HuH-7.5 (cell line): Measurements from ENCODE around the gene SLC47A2.

Experiments
- DNase-seq: peaks from one replicate; pipeline ENCODE4 v3.0.0; 2011; ENCODE audit warnings: low spot score

Gene SLC47A2

DNA sequence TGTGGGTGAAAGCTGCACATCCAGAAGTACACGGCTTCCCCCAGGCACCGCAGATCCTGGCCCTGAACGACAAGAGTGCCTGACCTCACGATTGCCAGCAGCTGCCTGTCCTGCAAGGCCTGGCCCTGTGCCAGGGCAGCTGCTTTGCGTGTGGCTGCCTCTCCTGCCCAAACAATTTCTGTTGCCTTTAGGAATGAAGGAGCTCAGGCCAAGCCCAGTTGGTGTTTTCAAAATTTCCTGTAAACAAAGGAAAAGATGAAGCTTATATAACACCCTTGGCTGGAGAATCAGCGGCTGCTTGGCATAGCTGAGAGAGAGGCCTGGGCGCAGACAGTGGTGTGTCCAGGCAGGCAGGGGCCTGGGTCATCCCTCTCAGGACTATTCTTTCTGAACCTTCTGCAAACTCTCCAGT lies 11.7 kb upstream of the SLC47A2 start:
- DNase-seq = peak; percentile 75

DNA sequence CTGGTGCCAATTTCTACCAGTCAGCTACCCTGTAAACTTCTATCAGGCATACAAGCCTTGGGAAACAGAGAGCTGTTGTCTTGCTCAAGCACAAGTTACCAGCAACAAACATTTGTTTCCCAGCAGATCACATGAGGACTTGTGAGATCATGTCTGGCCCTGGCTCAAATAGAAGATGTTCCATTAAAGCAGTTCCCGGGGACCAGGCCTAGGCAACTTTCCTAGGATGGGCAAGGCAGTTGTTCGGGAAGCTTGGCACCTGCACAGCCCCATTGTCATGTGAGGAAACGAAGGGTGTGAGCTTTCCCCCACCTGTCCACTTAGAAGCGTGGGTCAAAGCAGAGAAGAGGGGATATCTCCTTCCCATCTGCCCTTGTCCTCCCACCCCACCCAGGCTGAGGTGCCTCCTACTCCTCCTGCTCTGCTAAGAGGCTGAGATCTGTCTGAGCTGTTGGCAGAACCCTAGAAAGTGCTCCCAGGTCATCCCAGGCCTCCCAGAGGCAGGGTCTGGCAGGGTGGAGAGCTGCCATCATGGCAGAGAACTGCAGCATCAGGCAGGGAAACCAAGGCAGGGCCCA lies 11.2 kb upstream of the SLC47A2 start:
- no peak for DNase-seq

- DNase-seq = no peak
These were observed 10.4 kb upstream of the SLC47A2 start for GRCh38 chr17:19726631-19727376.

DNA sequence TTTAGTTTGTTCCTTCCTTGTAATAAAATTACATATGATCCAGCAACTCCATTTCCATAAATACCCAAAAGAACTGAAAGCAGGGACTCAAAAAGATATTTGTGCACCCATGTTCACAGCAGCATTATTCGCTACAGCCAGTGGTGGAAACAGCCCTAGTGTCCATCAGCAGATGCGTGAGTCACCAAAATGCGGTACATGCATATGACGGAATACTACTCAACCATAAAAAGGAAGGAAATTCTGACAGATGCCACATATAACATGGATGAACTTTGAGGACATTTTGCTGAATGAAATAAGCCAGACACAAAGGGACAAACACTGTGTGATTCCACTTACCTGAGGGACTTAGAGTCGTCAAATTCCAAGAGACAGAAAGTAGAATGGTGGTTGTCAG lies 9.1 kb upstream of the SLC47A2 start:
- DNase-seq = no peak

- DNase-seq = no peak
These were observed 8.4 kb upstream of the SLC47A2 start for GRCh38 chr17:19724501-19725420.

- DNase-seq = no peak
These were observed 7.6 kb upstream of the SLC47A2 start for GRCh38 chr17:19723964-19724363.

GRCh38 chr17:19720631-19721426 lies 4.4 kb upstream of the SLC47A2 start:
- peak; percentile 71 for DNase-seq

- DNase-seq = no peak
These were observed 3.8 kb upstream of the SLC47A2 start for GRCh38 chr17:19720210-19720475.

DNA sequence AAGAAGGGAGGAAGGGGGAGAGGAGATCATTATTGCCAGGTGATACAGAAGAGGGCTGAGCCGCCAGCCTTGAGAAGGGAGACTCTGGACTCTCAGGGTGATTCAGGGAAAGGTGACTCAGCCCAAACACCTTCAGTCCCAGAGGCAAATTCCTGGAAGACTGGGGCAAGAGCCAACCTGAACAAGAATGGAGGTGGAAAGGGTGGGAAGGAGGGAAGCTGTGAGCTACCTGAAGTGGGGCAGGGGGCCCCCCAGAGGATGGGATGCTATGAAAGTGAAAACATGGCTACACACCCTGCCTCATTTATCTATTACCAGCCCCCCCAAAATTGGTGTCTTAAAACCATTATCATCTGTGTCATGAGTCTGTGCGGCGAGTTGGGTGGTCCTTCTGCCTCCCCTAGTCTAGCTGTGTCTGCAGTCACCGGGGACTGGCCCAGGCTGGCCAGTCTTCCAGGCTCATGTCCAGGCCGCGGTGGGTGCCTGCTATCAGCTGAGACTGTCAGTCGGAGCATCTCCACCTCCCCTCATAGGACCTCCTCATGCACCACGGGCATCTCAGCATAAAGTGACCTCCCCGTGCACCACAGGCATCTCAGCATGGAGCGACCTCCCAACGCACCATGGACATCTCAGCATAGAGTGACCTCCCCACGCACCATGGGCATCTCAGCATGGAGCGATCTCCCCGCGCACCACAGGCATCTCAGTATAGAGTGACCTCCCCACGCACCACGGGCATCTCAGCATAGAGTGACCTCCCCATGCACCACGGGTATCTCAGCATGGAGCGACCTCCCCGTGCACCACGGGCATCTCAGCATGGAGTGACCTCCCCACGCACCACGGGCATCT lies 3.2 kb upstream of the SLC47A2 start:
- no peak for DNase-seq

DNA sequence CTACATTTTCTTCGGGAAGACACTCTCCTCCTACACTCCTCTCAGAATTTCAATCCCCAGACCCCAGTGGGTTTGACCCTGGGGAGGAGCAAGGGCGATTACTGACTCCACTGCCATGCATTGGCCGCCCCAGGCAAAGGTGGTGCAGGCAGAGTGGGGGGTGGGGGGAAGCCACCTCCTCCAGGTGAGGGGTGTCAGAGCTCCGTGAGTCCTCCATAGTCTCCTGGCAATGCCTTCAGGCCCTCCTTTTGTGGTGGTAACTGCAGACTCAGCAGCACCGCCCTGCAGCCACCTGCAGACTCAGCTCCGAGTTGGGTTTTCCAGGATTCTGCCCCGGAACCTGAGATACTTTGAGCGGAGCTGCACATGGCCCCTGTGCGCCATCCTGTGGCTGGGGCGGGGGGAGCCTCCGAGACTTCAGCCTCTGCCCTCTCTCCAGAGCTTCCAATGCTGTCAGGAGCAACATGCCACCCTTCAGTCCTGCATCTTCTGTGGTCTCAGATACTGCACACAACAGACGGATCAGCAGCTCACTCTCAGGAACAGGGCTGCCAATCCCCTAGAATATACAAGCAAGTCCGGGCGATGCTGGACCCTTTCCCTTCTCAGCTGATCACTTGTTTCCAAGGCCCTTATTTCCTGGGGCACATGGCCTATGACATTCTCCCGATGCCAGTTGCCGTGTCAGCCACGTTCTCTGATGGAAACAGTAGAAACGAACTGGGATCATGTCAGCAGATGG lies 2.4 kb upstream of the SLC47A2 start:
- DNase-seq = no peak

- no peak for DNase-seq
These were observed 1.7 kb upstream of the SLC47A2 start for GRCh38 chr17:19718041-19718612.

GRCh38 chr17:19717411-19717908 lies 1.1 kb upstream of the SLC47A2 start:
- DNase-seq = no peak

DNA sequence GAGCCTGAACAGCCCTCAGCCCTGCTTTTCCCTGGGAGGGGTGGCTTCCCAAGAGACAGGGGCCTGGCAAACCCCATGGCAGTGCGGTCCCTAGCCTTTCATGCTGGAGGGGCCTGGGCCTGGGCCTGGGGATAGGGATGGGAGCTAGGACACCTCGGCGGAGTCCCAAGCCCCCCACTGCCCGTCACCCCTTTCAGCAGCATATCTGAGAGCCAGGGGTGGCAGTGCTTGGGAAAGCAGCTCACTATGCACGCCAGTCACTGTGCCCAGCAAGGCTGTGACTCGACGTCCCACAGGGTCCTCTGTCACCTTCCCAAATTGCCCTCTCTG lies 612 bp upstream of the SLC47A2 start:
- no peak for DNase-seq

DNA sequence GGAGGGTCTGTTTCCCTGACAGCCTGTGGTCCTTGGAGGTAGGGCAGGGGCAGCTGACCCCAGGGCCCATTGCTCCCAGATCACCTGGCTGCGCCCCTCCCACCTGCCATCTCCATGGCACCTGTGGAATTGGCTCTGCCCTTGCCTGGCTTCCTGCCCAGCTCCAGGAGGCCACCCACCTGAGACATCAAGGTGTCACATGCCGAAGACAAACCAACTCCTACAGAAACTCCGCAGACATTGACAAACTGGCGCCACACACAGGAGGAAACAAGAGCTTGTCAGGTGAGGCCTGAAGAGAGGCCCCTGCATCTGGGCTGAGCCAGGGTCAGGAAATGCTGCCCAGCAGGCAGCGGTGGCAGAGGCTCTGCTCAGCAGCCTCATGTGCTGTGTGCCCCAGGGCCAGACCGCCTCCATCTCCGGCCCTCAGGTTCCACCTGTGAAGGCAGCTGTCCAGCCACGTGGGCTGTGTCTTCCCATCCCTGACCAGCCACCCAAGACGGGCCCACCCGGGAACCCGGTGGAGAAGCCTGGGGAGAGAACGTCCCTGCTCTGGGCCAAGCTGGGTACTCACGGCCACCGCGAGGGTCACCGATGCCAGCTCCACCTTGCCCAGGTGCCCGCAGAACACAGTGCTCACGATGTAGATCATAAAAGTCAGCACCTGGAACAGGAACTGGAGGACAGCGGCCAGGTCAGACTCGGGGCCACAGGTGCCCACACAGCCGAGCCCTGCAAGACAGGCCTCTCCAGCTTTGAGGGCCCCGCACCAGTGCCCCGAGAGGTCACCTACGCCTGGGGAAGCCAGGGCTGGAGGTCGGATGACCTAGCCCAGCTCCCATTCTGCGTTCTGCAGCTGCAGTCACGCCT lies 1.6 kb downstream of the SLC47A2 start:
- DNase-seq = peak; percentile 10

DNA sequence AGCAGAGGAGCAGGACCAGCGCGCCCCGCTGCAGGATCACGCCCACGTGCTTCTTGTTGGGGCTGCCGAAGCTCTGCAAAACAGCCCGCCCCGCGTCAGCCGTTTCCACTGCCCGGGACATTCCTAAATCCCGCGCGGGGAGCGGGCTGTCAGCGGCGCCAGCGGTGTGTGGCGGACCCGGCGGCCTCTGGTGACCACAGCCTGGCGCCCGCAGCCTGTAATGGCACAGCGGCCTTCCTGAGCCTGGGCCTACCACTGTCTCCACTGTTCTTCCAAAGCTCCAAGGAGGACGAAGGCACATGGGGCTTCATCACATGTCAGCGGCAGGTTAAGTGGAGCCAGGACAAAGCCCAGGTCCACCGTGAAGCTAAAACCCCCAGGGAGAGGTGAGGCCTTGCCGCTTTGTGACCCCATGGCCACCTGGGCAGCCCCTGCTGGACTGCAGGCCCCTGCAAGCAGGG lies 2.5 kb downstream of the SLC47A2 start:
- peak; percentile 5 for DNase-seq

- DNase-seq = peak; percentile 15
These were observed 2.9 kb downstream of the SLC47A2 start for GRCh38 chr17:19713462-19713861.

- DNase-seq = no peak
These were observed 3.9 kb downstream of the SLC47A2 start for GRCh38 chr17:19712436-19713004.

- no peak for DNase-seq
These were observed 6.5 kb downstream of the SLC47A2 start for GRCh38 chr17:19709841-19710240.
